ENCODE data around the gene ERP44. TPM values are rescaled to one million over a fixed set of nuclear protein-coding genes. Genes with fewer than 3 reads are reported as not detected.
"Not testable (repeated sequence)": the region's sequence is repeated elsewhere in the genome, so short reads cannot be mapped to it uniquely, and the experiment has no call there.

The ERP44 gene
- total RNA-seq, 1 donor from 2014 or later = 13.5 TPM

DNA sequence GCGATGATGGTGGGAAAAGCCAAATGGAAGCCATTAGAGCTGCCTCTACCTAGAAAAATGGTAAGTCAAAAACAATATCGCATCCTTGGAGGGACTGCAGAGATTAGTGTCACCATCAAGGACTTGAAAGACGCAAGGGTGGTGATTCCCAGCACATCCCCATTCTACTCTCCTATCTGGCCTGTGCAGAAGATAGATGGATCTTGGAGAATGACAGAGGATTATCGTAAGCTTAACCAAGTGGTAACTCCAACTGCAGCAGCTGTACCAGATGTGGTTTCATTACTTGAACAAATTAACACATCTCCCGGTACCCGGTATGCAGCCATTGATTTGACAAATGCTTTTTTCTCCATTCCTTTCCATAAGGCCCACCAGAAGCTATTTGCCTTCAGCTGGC is 23.8 kb downstream of the ERP44 start:
- Histone ChIP-seq H3K9me3 (no peaks in the 10 kb centered on the region), H3K4me1 (no peaks in the 10 kb centered on the region), H3K4me3 (no peak overlapping the region), H3K27ac (no peak overlapping the region), H3K36me3 (no peaks in the 10 kb centered on the region), H3K27me3 (no peaks in the 10 kb centered on the region)
- intact Hi-C loops (cut with DNase I) = no loop called here
- no peak for DNase-seq (ENCODE audit: extremely low spot score in 2 of 2)
- TF ChIP-seq POLR2A (IDR thresholded peaks at IDR 0.05) (no peak), POLR2AphosphoS5 (IDR thresholded peaks at IDR 0.05; ENCODE audit: insufficient read depth in 1 of 2, low read depth in 1 of 2) (no peak)
- TF ChIP-seq, protein P1, sequence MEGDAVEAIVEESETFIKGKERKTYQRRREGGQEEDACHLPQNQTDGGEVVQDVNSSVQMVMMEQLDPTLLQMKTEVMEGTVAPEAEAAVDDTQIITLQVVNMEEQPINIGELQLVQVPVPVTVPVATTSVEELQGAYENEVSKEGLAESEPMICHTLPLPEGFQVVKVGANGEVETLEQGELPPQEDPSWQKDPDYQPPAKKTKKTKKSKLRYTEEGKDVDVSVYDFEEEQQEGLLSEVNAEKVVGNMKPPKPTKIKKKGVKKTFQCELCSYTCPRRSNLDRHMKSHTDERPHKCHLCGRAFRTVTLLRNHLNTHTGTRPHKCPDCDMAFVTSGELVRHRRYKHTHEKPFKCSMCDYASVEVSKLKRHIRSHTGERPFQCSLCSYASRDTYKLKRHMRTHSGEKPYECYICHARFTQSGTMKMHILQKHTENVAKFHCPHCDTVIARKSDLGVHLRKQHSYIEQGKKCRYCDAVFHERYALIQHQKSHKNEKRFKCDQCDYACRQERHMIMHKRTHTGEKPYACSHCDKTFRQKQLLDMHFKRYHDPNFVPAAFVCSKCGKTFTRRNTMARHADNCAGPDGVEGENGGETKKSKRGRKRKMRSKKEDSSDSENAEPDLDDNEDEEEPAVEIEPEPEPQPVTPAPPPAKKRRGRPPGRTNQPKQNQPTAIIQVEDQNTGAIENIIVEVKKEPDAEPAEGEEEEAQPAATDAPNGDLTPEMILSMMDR (IDR thresholded peaks at IDR 0.05) = no peak

DNA sequence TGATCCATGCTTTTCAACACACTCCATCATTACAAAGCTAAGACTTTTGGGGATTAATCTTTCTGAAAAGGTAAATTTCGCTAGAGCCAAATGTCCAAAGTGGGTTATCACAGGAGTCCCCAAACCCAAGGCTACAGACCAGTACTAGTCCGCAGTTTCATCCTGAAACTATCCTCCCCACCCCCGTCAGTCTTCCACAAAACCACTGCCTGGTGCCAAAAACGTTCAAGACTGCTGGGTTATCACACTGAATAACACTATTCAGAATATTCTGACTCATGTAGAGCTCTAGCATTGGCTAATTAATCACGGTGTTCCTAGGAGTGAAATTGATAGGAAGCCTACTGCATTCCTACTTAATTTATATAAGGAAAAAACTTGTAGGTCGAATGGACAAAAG is 24.7 kb downstream of the ERP44 start:
- Histone ChIP-seq H3K36me3 (no peaks in the 10 kb centered on the region), H3K9me3 (no peaks in the 10 kb centered on the region), H3K4me1 (no peaks in the 10 kb centered on the region), H3K4me3 (no peak overlapping the region), H3K27me3 (no peaks in the 10 kb centered on the region), H3K27ac (no peak overlapping the region)
- TF ChIP-seq POLR2A (IDR thresholded peaks at IDR 0.05) = no peak
- no peak for TF ChIP-seq POLR2AphosphoS5 (IDR thresholded peaks at IDR 0.05; ENCODE audit: insufficient read depth in 1 of 2, low read depth in 1 of 2)
- TF ChIP-seq, protein P1 (IDR thresholded peaks at IDR 0.05) = no peak
- intact Hi-C loops (cut with DNase I) = no loop called here
- no peak for DNase-seq (ENCODE audit: extremely low spot score in 2 of 2)

DNA sequence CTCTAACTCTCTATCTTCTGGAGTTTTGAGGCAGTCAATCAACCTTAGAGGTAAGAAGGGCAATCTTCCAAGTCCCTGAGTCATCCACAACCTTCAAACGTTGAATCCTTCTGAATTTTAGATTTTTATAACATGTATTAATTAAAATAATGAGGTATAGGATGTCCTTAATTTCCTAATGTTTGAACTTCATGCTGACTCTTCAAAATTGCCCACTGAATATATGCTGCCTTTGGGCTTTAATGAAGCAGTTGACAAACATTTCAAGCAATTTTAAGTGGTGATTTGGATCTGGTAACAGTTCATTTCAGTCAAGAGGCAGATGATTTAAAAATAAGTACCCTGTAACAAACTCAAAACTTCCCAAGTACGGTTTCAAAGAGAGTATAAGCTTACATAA is 26.0 kb downstream of the ERP44 start:
- intact Hi-C loops (cut with DNase I) = no loop called here
- Histone ChIP-seq H3K36me3 (no peaks in the 10 kb centered on the region), H3K9me3 (no peaks in the 10 kb centered on the region), H3K27me3 (no peaks in the 10 kb centered on the region), H3K27ac (no peak overlapping the region), H3K4me1 (no peaks in the 10 kb centered on the region), H3K4me3 (no peak overlapping the region)
- DNase-seq (ENCODE audit: extremely low spot score in 2 of 2) = no peak
- TF ChIP-seq POLR2A (IDR thresholded peaks at IDR 0.05) = no peak
- TF ChIP-seq, protein P1 (IDR thresholded peaks at IDR 0.05) = no peak
- no peak for TF ChIP-seq POLR2AphosphoS5 (IDR thresholded peaks at IDR 0.05; ENCODE audit: insufficient read depth in 1 of 2, low read depth in 1 of 2)

DNA sequence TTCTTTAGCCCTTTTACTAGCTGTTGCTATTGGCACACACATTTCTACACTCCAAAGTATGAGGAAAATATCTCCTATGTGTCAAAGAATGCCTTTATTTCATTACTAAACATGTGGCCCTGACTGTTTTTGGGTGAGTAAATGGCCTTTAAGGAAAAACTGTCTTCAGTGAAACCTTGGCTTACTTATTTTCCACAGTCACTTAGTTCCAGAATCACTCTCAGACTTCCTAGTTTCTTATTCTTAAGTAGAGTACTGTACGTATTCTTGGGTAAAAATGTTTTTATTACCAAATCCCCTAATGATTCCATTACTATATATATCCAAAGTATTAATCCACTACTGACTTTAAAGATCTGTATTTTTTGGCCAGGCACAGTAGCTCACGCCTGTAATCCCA is 27.5 kb downstream of the ERP44 start:
- H3K27me3 ChIP-seq = no peaks in the 10 kb centered on the region
- H3K4me1 ChIP-seq = peaks cover 8% of the 10 kb centered on the region
- DNase-seq (ENCODE audit: extremely low spot score in 2 of 2) = no peak
- intact Hi-C loops (cut with DNase I) = no loop called here
- no peaks in the 10 kb centered on the region for H3K36me3 ChIP-seq
- no peak overlapping the region for H3K4me3 ChIP-seq
- H3K27ac ChIP-seq = no peak overlapping the region
- H3K9me3 ChIP-seq = no peaks in the 10 kb centered on the region
- TF ChIP-seq, protein P1 (IDR thresholded peaks at IDR 0.05) = no peak
- no peak for TF ChIP-seq POLR2AphosphoS5 (IDR thresholded peaks at IDR 0.05; ENCODE audit: insufficient read depth in 1 of 2, low read depth in 1 of 2)
- TF ChIP-seq POLR2A (IDR thresholded peaks at IDR 0.05) = no peak

DNA sequence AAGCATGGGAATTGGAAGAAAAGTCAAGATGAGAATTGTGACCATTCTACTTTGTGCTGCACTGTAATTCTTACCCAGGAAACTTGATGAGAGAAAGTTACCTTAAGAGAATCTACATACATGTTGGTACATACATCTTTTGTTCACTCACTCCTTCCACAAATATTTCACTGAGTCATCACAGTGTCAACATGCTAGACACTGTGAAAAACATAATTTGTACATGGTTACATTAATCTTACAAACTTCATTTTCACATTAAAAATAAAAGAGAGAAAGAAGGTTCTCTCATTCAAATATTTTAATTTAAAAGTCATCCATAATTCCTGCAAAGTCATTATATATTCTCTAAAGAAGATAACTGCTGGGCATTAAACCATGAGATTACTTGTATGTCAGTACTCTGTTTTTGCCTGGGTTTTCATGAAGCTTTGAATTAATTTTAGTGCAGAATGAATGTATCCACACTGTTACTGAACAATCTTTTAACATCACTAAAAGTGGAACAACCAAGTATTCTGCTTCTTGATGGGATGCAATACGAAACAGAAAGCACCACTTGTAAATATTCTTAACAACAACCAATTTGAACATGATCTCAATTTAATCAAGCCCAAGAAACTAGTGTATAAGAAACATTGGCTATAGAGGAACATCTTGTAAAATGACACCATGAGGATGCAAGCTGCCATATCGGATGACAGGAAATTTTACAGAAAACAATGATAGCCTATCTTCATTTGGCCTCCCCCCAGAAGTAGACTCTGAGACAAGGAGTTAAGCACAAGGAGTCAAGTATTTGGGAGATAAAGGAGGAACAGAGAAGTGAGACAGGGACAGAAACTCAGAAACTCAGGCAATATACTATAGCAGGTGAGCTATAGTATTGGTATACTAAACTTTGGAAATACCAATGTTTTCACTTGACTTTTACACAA is 28.4 kb downstream of the ERP44 start:
- H3K4me3 ChIP-seq = no peak overlapping the region
- H3K9me3 ChIP-seq = no peaks in the 10 kb centered on the region
- intact Hi-C loops (cut with DNase I) = no loop called here
- DNase-seq (ENCODE audit: extremely low spot score in 2 of 2) = no peak
- H3K36me3 ChIP-seq = no peaks in the 10 kb centered on the region
- no peaks in the 10 kb centered on the region for H3K27me3 ChIP-seq
- no peak overlapping the region for H3K27ac ChIP-seq
- peaks cover 10% of the 10 kb centered on the region for H3K4me1 ChIP-seq
- TF ChIP-seq POLR2A (IDR thresholded peaks at IDR 0.05) (no peak), POLR2AphosphoS5 (IDR thresholded peaks at IDR 0.05; ENCODE audit: insufficient read depth in 1 of 2, low read depth in 1 of 2) (no peak)
- TF ChIP-seq, protein P1 (IDR thresholded peaks at IDR 0.05) = no peak

DNA sequence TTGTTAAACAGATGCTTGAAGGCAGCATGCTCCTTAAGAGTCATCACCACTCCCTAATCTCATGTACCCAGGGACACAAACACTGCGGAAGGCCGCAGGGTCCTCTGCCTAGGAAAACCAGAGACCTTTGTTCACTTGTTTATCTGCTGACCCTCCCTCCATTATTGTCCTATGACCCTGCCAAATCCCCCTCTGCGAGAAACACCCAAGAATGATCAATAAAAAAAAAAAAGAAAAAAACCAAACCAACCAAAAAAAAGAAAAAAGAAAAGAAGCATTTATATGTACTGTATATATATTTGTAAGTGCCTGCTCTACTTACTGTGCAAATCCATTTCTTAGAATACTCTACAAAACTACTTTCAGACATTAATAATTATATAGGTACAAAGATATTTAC is 29.7 kb downstream of the ERP44 start:
- DNase-seq (ENCODE audit: extremely low spot score in 2 of 2); H3K27ac ChIP-seq; intact Hi-C loops (cut with DNase I); H3K9me3 ChIP-seq; H3K36me3 ChIP-seq; H3K27me3 ChIP-seq; H3K4me3 ChIP-seq: not testable (repeated sequence)
- H3K4me1 ChIP-seq = peaks cover 11% of the 10 kb centered on the region

DNA sequence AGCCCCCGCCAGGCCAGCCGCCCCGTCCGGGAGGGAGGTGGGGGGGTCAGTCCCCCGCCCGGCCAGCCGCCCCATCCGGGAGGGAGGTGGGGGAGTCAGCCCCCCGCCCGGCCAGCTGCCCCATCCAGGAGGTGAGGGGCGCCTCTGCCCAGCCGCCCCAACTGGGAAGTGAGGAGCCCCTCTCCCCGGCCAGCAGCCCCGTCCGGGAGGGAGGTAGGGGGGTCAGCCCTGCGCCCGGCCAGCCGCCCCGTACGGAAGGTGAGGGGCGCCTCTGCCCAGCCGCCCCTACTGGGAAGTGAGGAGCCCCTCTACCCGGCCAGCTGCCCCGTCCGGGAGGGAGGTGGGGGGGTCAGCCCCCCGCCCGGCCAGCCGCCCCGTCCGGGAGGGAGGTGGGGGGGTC is 30.8 kb downstream of the ERP44 start:
- H3K4me3 ChIP-seq; H3K36me3 ChIP-seq; H3K27ac ChIP-seq; H3K9me3 ChIP-seq; DNase-seq (ENCODE audit: extremely low spot score in 2 of 2); H3K27me3 ChIP-seq; intact Hi-C loops (cut with DNase I): not testable (repeated sequence)
- peaks cover 15% of the 10 kb centered on the region for H3K4me1 ChIP-seq

Data from vagina (tissue), 2 donors.